ENCODE measurements around the gene CST3.
"Not testable (repeated sequence)": the region's sequence is repeated elsewhere in the genome, so short reads cannot be mapped to it uniquely, and the experiment has no call there.

The CST3 gene

DNA sequence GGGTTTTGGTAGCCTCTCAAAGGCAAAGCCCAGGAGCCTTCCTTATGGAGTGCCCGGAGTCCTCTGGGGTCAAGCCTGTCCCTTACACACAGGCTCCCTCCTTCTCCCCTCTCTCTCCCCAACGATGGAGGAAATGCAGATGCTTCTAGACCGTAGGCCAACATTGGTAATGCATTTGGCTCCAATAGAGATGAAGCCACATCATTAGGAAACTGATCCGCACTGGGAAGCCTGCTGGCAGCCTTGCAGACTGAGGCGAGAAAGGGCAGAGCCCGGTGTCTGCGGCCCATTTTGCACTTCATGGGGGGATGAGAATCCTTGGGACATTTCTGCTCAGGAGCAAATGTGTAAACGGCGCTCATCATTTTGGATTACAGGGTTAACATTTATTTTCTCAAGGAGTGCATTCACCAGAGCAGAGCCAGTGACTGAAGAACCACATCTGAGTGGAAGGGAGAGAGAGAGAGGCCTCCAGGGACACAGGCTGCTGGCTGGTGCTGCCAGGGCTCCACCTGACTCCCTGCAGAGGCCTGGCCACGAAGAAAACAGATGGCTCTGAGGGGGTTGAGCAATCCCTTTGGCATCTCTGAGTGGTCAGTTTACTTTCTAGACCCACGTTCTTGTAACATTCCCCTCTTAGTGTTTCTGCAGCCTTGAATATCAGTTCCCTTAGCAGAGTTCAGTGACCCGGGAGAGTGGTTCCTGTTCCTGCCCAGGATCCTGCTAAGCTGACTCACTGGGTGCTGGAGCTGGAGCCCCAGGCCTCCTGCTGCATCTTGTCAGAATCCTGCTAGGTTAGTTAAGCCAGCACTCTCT lies 4.4 kb upstream of the CST3 start:
- no peak for DNase-seq

DNA sequence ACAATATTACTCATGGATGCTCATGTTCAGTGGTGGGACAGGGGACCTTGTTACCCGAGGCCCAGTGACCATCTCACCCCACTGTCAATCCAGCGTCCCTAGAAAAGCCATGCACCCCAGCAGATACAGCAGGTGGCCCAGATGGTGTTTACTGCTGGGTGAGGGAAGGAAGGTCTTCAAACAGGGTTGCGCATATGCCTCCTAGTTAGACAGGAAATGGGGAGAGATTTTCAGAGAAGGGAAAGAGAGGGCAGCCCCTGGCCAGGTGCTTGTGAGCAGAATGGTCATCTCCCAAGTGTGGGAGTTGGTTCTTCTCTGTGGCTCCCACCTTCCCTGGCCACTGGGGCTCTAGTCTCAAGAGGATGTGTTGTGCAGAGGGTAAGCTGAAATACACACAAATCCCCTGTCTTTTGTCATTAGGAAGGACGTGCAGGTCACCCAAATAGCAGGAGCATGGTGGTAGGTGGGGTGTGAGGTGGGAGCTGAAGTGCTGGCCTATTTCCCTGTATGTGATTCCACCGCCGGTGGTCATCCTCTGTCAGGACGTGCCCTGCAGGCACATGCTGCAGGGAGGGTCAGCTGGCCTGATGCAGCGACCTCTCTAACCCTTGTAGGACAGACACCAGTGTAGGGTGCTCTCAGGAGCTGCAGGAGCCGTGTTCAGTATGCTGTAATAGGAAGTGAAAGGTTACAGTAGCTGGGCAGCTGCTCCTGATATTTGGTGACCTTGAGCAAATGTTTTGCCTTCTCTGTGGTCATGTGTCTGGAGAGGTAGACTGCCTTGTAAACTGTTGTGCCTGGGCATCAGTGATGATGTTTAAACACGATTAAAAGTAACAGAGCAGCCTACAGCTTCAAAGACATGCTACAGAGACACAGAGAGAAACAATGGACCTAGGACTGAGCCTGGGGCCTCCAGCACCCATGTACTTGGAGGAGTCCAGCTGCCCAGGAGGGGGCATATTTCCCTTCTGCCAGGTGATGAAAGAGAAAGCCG lies 3.2 kb upstream of the CST3 start:
- no peak for DNase-seq

DNA sequence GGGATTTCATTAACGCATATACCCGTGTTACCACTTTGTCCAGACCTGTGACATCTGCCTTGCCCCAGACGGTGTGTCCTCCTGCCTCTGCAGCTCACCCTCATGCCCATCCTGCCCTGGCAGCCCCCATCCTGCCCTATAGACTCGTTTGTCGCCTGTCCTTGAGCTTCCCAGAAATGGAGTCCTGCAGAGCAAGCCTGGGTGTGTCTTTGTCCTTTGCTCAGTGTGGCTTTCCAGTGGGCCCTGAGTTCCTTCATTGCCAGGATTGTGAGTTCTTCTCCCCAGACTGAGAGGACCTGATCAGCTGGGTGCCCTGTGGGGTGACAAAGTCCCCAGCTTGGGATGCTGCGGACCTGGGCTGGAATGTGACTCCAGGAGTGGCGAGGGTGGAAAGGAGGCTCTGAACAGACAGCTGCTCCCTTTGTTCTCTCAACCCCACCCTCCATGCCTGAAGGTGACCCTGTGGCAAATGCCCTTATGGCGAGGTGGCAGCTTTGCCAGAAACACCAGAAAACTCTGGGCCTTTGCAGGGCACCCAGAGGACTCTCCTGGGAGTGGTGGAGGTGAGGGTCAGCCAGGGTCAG lies 2.4 kb upstream of the CST3 start:
- no peak for DNase-seq

DNA sequence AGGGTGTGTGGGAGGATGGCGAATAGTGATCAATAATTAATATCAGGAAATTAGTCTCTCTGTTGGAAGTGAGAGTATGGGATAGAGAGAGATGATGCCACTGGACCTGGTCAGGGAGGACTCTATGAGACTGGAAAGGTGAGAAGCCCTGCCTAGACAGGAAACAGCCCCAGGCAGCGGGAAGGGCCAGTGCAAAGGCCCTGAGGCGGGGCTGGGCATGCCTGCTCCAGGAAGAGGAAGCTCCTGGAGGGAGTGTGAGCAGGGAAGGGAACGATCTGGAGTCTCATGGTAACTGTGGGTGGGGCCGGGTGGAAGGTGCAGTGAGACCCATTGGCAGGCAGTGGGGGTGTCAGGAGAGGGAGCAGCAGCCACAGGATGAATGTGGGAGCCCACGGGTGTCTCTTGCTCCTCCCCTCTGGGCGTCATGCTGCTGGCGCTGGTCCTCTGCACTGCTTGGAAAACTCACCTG lies 1.8 kb upstream of the CST3 start:
- DNase-seq: no peak

DNA sequence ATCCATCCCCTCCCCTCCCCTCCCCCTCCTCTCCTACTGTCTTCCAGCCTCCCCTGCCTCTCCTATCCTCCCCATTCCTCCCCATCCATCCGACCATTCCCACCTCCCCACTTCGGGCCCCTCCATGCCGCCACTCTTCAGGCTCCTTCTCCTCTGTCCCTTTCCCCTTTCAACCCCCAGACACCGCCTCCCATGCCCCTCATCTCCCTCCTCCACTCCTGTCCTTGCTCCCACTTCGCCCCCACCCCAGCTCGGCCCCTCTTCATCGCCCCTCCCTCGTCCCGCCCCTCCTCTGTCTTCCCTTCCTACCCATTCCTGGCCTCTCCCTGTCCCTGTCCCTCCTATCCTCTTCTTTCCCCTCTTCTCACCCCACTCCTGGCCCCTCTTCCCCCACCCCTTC lies 554 bp upstream of the CST3 start:
- no peak for DNase-seq

DNA sequence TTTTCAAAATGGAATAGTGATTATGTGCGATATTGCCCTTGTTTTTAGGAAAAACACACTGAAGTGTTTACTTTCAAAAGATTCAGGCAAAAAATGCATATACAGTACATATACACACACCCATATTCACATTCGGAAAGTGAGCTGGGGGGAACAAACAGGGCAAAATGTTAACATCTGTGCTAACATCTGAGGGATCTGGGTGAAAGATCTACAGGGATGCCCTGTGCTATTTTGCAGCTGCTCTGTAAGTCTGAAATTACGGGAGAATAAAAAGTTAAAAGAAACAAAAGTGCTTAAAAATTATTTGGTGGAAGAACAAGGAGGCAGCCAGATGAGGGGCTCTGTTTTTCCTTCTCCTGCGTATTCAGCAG lies 860 bp downstream of the CST3 start:
- no peak for DNase-seq

DNA sequence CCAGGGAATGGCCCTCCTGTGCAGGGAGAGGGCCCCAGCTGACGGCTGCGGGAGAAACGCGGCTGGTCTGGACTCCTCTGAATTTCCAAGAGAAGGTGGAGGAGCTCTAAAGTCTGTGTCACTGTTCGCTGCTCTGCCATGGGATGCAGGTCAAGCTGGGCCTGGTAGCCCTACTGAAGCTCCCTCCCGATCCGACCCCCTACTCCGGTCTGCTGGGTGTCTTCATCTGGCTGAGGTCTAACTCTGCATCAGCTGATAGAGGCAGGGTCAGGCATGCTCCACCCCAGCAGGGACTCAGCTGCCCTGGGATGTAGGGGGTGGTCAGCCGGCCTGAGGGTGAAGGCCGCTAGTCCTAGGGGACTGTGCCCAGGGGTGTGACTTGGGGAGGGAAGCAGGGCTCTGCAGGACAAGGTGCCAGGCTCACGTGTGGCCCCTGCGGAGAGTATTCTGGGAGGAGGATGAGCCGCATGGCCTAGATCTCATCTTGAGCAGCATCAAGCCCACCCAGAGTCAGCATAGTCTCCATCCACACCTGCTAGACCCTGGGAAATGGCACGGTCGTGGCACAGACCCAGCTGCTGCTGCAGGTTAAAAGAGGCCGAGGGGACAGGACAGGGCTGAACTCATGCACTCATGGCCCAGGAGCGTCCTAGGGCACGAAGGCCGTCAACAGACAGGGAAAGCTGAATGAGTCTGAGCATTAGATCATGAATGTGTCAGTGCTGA lies 1.4 kb downstream of the CST3 start:
- no peak for DNase-seq

GRCh38 chr20:23635768-23636090 lies 2.0 kb downstream of the CST3 start:
- not testable (repeated sequence) for DNase-seq

GRCh38 chr20:23634985-23635767 lies 2.6 kb downstream of the CST3 start:
- no peak for DNase-seq

DNA sequence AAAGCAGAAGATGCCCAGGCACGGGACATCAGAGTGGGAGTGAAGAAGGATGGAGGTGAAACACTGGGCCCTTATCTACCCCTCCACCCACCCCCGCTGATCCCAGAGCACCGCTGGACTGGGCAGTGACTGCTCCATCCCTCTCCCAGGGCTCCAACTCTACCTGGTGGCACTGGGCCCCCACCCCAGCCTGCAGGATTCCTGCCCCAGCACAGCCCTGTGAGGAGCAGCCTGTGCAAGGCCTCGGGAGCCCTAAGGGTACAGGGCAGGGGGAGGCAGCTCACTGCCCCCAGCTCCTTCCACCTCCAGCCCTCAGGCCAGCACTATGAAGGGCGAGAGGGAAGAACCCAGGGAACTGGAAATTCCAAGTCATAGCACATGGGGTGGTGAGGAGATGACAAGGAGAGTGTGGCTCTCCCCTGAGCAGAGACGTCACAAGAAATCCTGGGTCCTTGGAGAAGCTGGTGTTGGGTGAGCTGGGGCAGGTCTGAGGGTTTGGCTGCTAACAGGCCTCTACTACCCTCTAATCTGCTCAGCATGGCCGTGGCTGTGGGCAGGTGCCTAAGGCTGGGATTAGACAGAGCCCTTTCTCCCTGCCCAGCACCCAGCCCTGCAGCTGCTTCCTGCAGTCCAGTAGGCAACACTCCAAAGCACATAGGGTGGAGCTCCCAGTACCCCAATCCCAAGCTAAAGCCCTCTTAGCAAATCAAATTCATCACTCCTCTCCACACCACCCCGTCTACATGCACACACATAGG lies 3.5 kb downstream of the CST3 start:
- no peak for DNase-seq

- no peak for DNase-seq
Observed at GRCh38 chr20:23632711-23633573, 4.8 kb downstream of the CST3 start.

GRCh38 chr20:23631981-23632710 lies 5.6 kb downstream of the CST3 start:
- DNase-seq: no peak

GRCh38 chr20:23631226-23631822 lies 6.4 kb downstream of the CST3 start:
- DNase-seq: no peak

DNA sequence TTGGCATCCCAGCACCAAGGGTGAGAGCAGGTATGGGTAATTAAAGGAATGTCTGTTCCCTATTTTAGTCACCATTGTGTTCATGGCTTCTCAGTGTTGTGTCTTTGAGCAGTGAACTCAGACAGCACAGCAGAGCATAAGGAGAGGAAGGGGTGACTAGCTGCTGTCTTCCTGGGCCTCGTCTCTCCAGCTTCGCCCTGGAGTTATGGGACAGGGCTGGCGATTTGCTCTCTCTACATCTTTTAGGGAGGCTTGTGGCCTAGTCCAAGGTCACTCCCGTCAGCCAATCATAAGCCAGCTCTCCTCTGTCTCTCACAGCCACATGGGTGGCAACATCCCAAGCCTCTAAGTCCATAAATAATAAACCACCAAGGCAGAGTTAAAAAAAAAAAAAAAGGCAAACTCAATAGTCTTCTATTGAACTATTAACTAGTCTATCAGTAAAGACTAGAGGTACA lies 7.3 kb downstream of the CST3 start:
- DNase-seq: no peak

DNA sequence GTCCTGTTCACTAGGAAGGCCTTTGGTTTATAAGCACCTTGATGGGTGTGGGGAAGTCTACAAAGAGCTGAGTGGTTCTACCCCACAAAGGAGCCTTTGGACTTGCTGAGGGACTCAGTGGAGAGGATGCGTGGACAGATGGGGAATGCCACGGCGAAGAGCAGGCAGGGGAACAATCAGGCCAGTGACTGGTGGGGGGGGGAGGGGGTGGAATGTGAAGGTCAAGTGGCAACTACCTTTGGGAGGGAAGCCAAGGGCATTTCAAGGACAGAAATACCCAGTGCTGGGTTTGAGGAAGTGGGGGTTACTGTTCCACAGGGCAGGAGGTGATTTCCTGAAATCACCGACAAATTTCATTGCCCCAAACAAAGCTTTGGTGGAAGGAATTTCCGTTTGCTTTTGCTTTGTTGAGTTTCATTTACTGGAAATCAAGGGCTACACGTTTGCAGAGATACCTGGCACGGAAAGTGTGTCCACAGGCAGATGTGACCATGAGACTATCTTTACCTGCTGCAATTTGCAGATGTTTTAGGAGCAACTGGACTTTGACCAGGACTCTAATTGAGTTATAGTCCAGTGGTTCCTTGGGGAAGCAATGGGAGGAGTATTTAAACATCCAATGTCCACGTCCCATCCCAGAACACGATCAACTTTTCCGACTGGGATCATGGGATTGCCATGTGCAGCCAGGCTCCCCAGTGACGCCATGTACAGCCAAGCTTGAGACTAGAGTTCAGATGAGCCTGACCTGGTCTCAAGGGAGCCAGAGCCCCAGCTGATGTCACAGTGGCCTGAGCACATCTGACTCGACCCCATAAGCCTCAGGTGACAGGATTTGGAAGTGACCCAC lies 8.0 kb downstream of the CST3 start:
- DNase-seq: no peak

DNA sequence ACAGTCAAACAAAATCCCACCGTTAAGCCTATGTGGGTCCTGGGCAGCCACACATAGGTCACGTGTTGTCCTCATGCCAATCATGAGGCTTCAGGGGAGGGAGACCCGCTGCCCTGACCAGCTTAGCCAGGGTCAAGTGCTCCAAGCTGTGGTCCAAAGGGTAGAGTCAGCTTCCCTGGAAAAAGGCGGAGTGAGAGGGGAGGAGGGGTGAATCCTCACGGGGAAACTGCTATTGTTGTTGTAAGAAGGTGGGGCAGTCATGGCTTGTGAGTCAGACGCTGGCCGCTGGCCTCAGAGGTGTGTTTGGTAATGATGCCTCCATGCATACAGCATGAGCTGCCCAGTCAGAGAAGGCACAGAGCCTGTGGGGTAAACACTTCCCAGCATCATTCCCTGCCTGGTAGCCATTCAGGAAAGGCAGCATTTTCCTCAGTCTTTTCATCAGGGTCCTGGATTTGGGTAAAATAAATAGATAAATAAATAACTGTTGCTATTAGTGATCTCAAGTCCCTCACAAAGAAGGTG lies 8.7 kb downstream of the CST3 start:
- no peak for DNase-seq

DNA sequence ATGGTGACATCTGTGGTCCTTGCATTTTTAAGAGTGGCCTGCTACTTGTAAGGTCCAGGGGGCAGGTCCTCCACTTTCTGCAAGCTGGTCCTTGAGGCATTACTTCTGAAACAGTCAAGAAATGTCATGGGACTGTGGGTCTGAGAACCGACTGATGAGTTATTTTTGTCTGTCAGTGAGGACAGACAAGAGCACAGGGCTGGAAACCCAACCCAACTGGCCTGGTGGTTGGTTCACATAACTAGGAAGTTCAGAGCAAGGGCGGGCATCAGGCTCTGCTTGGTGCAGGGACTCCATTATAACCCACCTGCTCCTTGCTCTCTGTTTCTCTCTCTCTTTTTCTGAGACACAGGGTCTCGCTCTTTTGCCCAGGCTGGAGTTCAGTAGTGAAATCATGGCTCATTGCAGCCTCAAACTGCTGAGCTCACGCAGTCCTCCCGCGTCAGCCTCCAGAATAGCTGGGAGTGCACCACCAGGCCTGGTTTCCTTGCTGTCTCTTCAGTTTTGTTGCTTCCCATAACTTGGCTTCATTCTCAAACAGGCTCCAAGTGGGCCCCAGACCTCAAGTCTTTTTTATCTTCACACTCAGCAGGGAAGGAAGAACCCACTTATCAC lies 9.2 kb downstream of the CST3 start:
- DNase-seq: no peak

Data from cerebellar nuclear complex (tissue), 1 donor.